Measurements from ENCODE around the gene RASA3. TPM values are rescaled to one million over a fixed set of nuclear protein-coding genes. Genes with fewer than 3 reads are reported as not detected.

Gene RASA3
- total and polyA plus RNA-seq, 2 of the 4 experiments (the other 2 are of a cell fraction) = 21.0 to 31.4 TPM

DNA sequence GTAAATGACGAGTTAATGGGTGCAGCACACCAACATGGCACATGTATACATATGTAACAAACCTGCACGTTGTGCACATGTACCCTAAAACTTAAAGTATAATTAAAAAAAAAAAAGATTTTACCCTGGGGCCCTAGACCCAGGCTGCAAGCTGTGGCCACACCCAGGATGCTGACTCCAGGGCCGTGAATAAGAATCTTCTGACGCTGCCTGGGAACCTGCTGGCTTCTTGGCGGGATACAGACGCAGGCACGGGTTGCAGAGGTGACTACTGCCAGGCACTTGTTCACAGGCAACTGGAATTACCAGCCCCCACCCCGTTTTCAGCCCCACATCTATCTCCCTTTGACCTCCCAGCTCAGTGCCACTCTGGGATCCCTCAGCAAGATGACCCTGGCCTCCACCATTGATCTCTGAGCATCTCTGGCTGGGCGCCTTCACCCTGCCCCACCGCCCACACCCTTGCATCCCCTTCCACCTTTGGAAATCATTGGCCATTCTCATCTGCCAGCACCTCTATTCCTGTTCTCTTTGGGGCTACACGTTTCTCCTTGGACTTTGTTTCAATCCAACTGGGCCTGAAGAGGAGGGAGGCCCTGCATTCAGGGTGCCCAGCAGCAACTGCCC lies 25.6 kb upstream of the RASA3 start:
- no peak overlapping the region for H2BK15ac ChIP-seq (ENCODE audit: low read depth, low read length)
- H4K20me1 ChIP-seq (ENCODE audit: insufficient read depth, low read length) = no peaks in the 10 kb centered on the region; the same call in none of the 2 replicates
- H3K4me1 ChIP-seq (ENCODE audit: control insufficient read depth, insufficient read depth, low read length) = peaks cover 2% of the 10 kb centered on the region; the same call in 1 of the 2 replicates
- ChIA-PET CTCF (no interaction called here), POLR2A (ENCODE audit: unreplicated experiment) (no interaction called here)
- H2BK20ac ChIP-seq (ENCODE audit: low read depth, low read length) = no peak overlapping the region
- in situ Hi-C loops (cut with MboI; ENCODE audit: low sequenced_read_pairs) = no loop called here
- H2AK5ac ChIP-seq (ENCODE audit: low read depth, low read length) = no peak overlapping the region
- no peak overlapping the region for H2BK120ac ChIP-seq (ENCODE audit: low read depth, low read length)
- H3K27me3 ChIP-seq (ENCODE audit: control insufficient read depth, insufficient read depth, low read length) = peaks cover 32% of the 10 kb centered on the region
- H3K4me3 ChIP-seq (ENCODE audit: insufficient read depth, low read depth, low read length) = no peak overlapping the region
- WGBS, 2 experiments (ENCODE audit: extremely low coverage in 2 of 2, insufficient read length in 1 of 2) = 33% methylated on average over 2 of the region's 11 CpGs; no CpG with 5 or more reads in 1 of the 2 experiments
- H3K9ac ChIP-seq (ENCODE audit: low read depth, low read length) = no peak overlapping the region
- no peak overlapping the region for H4K91ac ChIP-seq (ENCODE audit: insufficient read depth, low read depth, low read length)
- no peak overlapping the region for H4K8ac ChIP-seq (ENCODE audit: low read depth in 2 of 2, low read length in 2 of 2)
- BruUV-seq (replicated peaks) = no TSS peak
- DNase-seq (no peak), ATAC-seq (ENCODE audit: low read depth) (no peak)
- H3K23ac ChIP-seq (ENCODE audit: low read depth, low read length) = no peak overlapping the region
- dilution Hi-C loops (cut with HindIII; ENCODE audit: low sequenced_read_pairs, unreplicated experiment) = no loop called here
- H2AFZ ChIP-seq (replicated peaks; ENCODE audit: low read length, poor library complexity) = no peak overlapping the region
- intact Hi-C loops (cut with micrococcal nuclease) = no loop called here
- no peaks in the 10 kb centered on the region for H3K9me1 ChIP-seq (ENCODE audit: insufficient read depth, low read length)
- H3K14ac ChIP-seq (replicated peaks; ENCODE audit: low read depth, low read length) = no peak overlapping the region
- no peak overlapping the region for H2BK5ac ChIP-seq (ENCODE audit: low read depth, low read length, poor library complexity, severe bottlenecking)
- H4K5ac ChIP-seq (ENCODE audit: low read depth, low read length) = no peak overlapping the region
- no peaks in the 10 kb centered on the region for H3K36me3 ChIP-seq (ENCODE audit: control insufficient read depth, insufficient read depth, low read length)
- H3K9me3 ChIP-seq (ENCODE audit: control insufficient read depth, insufficient read depth, low read length) = no peaks in the 10 kb centered on the region; the same call in 1 of the 2 replicates
- no peak overlapping the region for H2AK9ac ChIP-seq (replicated peaks; ENCODE audit: low read depth, low read length, poor library complexity)
- H3K79me1 ChIP-seq (ENCODE audit: low read depth in 1 of 2, low read length in 2 of 2) = no peaks in the 10 kb centered on the region
- TF ChIP-seq SMC3 (IDR thresholded peaks at IDR 0.05; ENCODE audit: low read depth, low read length) (no peak), CEBPB (IDR thresholded peaks at IDR 0.05; ENCODE audit: low read depth, low read length) (no peak), POLR2A (IDR thresholded peaks at IDR 0.05; ENCODE audit: low read depth, low read length) (no peak), NFE2L2 (IDR thresholded peaks at IDR 0.05; ENCODE audit: low read depth, low read length) (no peak), RAD21 (IDR thresholded peaks at IDR 0.05; ENCODE audit: low read length) (no peak), FOS (IDR thresholded peaks at IDR 0.05; ENCODE audit: low read depth, low read length) (no peak), RCOR1 (IDR thresholded peaks at IDR 0.05; ENCODE audit: insufficient replicate concordance, low read length) (no peak), MAZ (IDR thresholded peaks at IDR 0.05; ENCODE audit: borderline replicate concordance, low read depth, low read length) (no peak), RFX5 (IDR thresholded peaks at IDR 0.05; ENCODE audit: low read depth, low read length) (no peak), MXI1 (IDR thresholded peaks at IDR 0.05; ENCODE audit: borderline replicate concordance, low read depth, low read length) (no peak), CHD1 (IDR thresholded peaks at IDR 0.05; ENCODE audit: low read depth, low read length) (no peak), MAFK (IDR thresholded peaks at IDR 0.05; ENCODE audit: low read depth, low read length) (no peak)
- TF ChIP-seq, protein P1, sequence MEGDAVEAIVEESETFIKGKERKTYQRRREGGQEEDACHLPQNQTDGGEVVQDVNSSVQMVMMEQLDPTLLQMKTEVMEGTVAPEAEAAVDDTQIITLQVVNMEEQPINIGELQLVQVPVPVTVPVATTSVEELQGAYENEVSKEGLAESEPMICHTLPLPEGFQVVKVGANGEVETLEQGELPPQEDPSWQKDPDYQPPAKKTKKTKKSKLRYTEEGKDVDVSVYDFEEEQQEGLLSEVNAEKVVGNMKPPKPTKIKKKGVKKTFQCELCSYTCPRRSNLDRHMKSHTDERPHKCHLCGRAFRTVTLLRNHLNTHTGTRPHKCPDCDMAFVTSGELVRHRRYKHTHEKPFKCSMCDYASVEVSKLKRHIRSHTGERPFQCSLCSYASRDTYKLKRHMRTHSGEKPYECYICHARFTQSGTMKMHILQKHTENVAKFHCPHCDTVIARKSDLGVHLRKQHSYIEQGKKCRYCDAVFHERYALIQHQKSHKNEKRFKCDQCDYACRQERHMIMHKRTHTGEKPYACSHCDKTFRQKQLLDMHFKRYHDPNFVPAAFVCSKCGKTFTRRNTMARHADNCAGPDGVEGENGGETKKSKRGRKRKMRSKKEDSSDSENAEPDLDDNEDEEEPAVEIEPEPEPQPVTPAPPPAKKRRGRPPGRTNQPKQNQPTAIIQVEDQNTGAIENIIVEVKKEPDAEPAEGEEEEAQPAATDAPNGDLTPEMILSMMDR (conservative IDR thresholded peaks at IDR 0.05; ENCODE audit: low read depth, low read length) = no peak
- TF ChIP-seq, protein P2, sequence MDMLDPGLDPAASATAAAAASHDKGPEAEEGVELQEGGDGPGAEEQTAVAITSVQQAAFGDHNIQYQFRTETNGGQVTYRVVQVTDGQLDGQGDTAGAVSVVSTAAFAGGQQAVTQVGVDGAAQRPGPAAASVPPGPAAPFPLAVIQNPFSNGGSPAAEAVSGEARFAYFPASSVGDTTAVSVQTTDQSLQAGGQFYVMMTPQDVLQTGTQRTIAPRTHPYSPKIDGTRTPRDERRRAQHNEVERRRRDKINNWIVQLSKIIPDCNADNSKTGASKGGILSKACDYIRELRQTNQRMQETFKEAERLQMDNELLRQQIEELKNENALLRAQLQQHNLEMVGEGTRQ (IDR thresholded peaks at IDR 0.05; ENCODE audit: low read depth, low read length) = no peak
- H3K56ac ChIP-seq (ENCODE audit: extremely low read depth, insufficient read depth, low read length) = no peak overlapping the region
- no peak overlapping the region for H3K4me2 ChIP-seq (ENCODE audit: low read depth, low read length)
- H3K18ac ChIP-seq (ENCODE audit: low read depth, low read length) = no peak overlapping the region
- H3K27ac ChIP-seq (ENCODE audit: insufficient read depth, low read length) = no peak overlapping the region
- H3K4ac ChIP-seq (ENCODE audit: low read depth, low read length) = no peak overlapping the region

Data from IMR-90 (cell line).